Erythroblast (primary cell): ENCODE results near the gene FILIP1.
"Not testable (repeated sequence)": the region's sequence is repeated elsewhere in the genome, so short reads cannot be mapped to it uniquely, and the experiment has no call there.

Experiments used
- GATA1 ChIP-seq: IDR thresholded peaks from 2 replicates; pipeline ENCODE4 v1.6.1; 2011; ENCODE audit warnings: low read depth, mild to moderate bottlenecking, control low read depth, low read length, moderate library complexity
- POLR2A ChIP-seq: IDR thresholded peaks from 2 replicates; pipeline ENCODE4 v1.6.1; 2011; ENCODE audit warnings: mild to moderate bottlenecking, low read length

DNA sequence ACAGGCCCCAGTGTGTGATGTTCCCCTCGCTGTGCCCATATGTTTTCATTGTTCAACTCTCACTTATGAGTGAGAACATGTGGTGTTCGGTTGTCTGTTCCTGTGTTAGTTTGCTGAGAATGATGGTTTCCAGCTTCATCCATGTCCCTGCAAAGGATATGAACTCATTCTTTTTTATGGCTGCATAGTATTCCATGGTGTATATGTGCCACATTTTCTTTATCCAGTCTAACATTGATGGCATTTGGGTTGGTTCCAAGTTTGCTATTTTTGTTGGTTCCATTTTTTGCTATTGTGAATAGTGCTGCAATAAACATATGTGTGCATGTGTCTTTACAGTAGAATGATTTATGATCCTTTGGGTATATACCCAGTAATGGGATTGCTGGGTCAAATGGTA is 83.0 kb downstream of the FILIP1 start:
- not testable (repeated sequence) for TF ChIP-seq POLR2A, GATA1
